GM23338 (cell line): Measurements from ENCODE around the gene UBAC2. TPM values are rescaled to one million over a fixed set of nuclear protein-coding genes. Genes with fewer than 3 reads are reported as not detected.

Source experiments
- ATAC-seq: fragments of 200-7000 bp; cut with Tn5 transposase; 3 replicates; pipeline ENCODE4 v1.9.1; 2020
- DNase-seq: peaks from one replicate; pipeline ENCODE4 v3.0.0-alpha.2; 2015; ENCODE audit warnings: low spot score
- H2AFZ ChIP-seq: fragments of 200-600 bp; sonication (generic); 2 replicates; pipeline ENCODE4 v1.8.0; 2016; ENCODE audit warnings: antibody characterized with exemption, mild to moderate bottlenecking, moderate library complexity
- H3F3A ChIP-seq: fragments of 200-600 bp; sonication (generic); replicated peaks from 2 replicates; pipeline ENCODE4 v1.8.0; 2017; ENCODE audit warnings: antibody characterized with exemption, mixed run types, low read depth
- H3K27ac ChIP-seq: fragments of 200-600 bp; sonication (generic); 2 replicates; pipeline ENCODE4 v1.6.1; 2016; ENCODE audit warnings: low read depth
- H3K27me3 ChIP-seq: fragments of 200-600 bp; sonication (generic); 2 replicates; pipeline ENCODE4 v1.8.0; 2016; ENCODE audit warnings: mild to moderate bottlenecking, mixed run types, moderate library complexity; ENCODE audit not compliant: insufficient read depth
- H3K36me3 ChIP-seq: fragments of 200-600 bp; sonication (generic); 2 replicates; pipeline ENCODE4 v1.8.0; 2016; ENCODE audit warnings: mild to moderate bottlenecking; ENCODE audit not compliant: insufficient read depth
- H3K4me1 ChIP-seq: fragments of 200-600 bp; sonication (generic); 2 replicates; pipeline ENCODE4 v1.8.0; 2016; ENCODE audit warnings: mild to moderate bottlenecking, moderate library complexity; ENCODE audit not compliant: insufficient read depth
- H3K4me2 ChIP-seq: fragments of 200-600 bp; sonication (generic); 2 replicates; pipeline ENCODE4 v1.7.1; 2017; ENCODE audit warnings: mixed run types
- H3K4me3 ChIP-seq: fragments of 200-600 bp; sonication (generic); 2 replicates; pipeline ENCODE4 v1.6.1; 2016; ENCODE audit warnings: mixed run types
- H3K79me2 ChIP-seq: fragments of 200-600 bp; sonication (generic); replicated peaks from 2 replicates; pipeline ENCODE4 v1.8.0; 2017; ENCODE audit warnings: mild to moderate bottlenecking; ENCODE audit not compliant: insufficient read depth
- H3K9me2 ChIP-seq: fragments of 200-600 bp; sonication (generic); 2 replicates; pipeline ENCODE4 v1.8.0; 2017; ENCODE audit not compliant: insufficient read depth
- H4K20me1 ChIP-seq: fragments of 200-600 bp; sonication (generic); replicated peaks from 2 replicates; pipeline ENCODE4 v1.8.0; 2017; ENCODE audit warnings: mild to moderate bottlenecking; ENCODE audit not compliant: insufficient read depth
- H3K27ac Mint-ChIP-seq: 2 replicates; pipeline ENCODE4 v1.8.0; 2020; ENCODE audit warnings: inconsistent platforms, mild to moderate bottlenecking, moderate library complexity, mixed read lengths
- H3K27me3 Mint-ChIP-seq: 3 replicates; pipeline ENCODE4 v1.8.0; 2022; ENCODE audit warnings: low read depth, mild to moderate bottlenecking, moderate library complexity, mixed read lengths, inconsistent platforms; ENCODE audit not compliant: insufficient read depth, poor library complexity
- H3K36me3 Mint-ChIP-seq: 3 replicates; pipeline ENCODE4 v1.8.0; 2021; ENCODE audit warnings: low read depth, mild to moderate bottlenecking, inconsistent platforms, moderate library complexity, mixed read lengths
- H3K4me1 Mint-ChIP-seq: 3 replicates; pipeline ENCODE4 v1.8.0; 2020; ENCODE audit warnings: mild to moderate bottlenecking, inconsistent platforms, mixed read lengths
- H3K4me3 Mint-ChIP-seq: 3 replicates; pipeline ENCODE4 v1.8.0; 2021; ENCODE audit warnings: moderate library complexity, mild to moderate bottlenecking, inconsistent platforms, mixed read lengths
- H3K9me3 Mint-ChIP-seq: 3 replicates; pipeline ENCODE4 v1.8.0; 2020; ENCODE audit warnings: moderate library complexity, mild to moderate bottlenecking, inconsistent platforms, mixed read lengths
- CREB1 ChIP-seq: fragments of 250-450 bp; sonication (Bioruptor Pico); IDR thresholded peaks from 2 replicates; pipeline ENCODE4 v1.5.0; 2020; ENCODE audit warnings: low read depth, mild to moderate bottlenecking, moderate library complexity
- EZH2 ChIP-seq: fragments of 200-600 bp; sonication (generic); IDR thresholded peaks from one replicate; pipeline ENCODE4 v1.8.0; 2017; ENCODE audit warnings: antibody characterized with exemption, mild to moderate bottlenecking, low read depth; ENCODE audit not compliant: unreplicated experiment
- EZH2phosphoT487 ChIP-seq: fragments of 200-600 bp; sonication (generic); IDR thresholded peaks from one replicate; pipeline ENCODE4 v1.8.1; 2018; ENCODE audit warnings: antibody characterized with exemption; ENCODE audit not compliant: unreplicated experiment
- JUNB ChIP-seq: IDR thresholded peaks from one replicate; pipeline ENCODE4 v1.6.1; 2016; ENCODE audit warnings: antibody characterized with exemption; ENCODE audit not compliant: unreplicated experiment
- NANOG ChIP-seq: IDR thresholded peaks from 2 replicates; pipeline ENCODE4 v1.6.1; 2016; ENCODE audit warnings: antibody characterized with exemption, borderline replicate concordance
- STAT1 ChIP-seq: IDR thresholded peaks from one replicate; pipeline ENCODE4 v1.6.1; 2016; ENCODE audit warnings: antibody characterized with exemption; ENCODE audit not compliant: unreplicated experiment
- ZNF114 ChIP-seq: fragments of 250-450 bp; sonication (Bioruptor Pico); IDR thresholded peaks from 2 replicates; pipeline ENCODE4 v1.5.0; 2020; ENCODE audit warnings: mild to moderate bottlenecking, moderate library complexity
- polyA plus RNA-seq: library from polyadenylated mRNA; unstranded; fragments of >200 nt; fragmentation: Nextera tagmentation; extraction: Ambion mirVana; gene quantifications from 2 replicates; pipeline ENCODE4 v1.2.1, GENCODE V29; 2016
- total RNA-seq: library from RNA; depleted of rRNA; stranded (reverse); fragments of >200 nt; shearing (Covaris generic); gene quantifications from 2 replicates; pipeline ENCODE4 v1.2.3, GENCODE V29; 2014
- TF ChIP-seq, protein P1 (sequence below), 2 experiments: fragments of 200-600 bp in 1 of 2; sonication (generic) in 1 of 2; conservative IDR thresholded peaks; 2 replicates each; pipeline versions ENCODE4 v1.5.1 to v1.6.1; 2016 to 2017; ENCODE audit warnings: antibody characterized with exemption in 2 of 2, low read depth in 2 of 2, mild to moderate bottlenecking in 2 of 2, moderate library complexity in 1 of 2
- TF ChIP-seq, protein P2 (sequence below): IDR thresholded peaks from one replicate; pipeline ENCODE4 v1.6.1; 2018; ENCODE audit warnings: antibody characterized with exemption; ENCODE audit not compliant: unreplicated experiment
- TF ChIP-seq, protein P3 (sequence below): IDR thresholded peaks from 2 replicates; pipeline ENCODE4 v1.6.1; 2016; ENCODE audit warnings: antibody characterized with exemption

The UBAC2 gene
- total and polyA plus RNA-seq, 2 experiments from 2014 or later = 37.9 to 76.9 TPM

DNA sequence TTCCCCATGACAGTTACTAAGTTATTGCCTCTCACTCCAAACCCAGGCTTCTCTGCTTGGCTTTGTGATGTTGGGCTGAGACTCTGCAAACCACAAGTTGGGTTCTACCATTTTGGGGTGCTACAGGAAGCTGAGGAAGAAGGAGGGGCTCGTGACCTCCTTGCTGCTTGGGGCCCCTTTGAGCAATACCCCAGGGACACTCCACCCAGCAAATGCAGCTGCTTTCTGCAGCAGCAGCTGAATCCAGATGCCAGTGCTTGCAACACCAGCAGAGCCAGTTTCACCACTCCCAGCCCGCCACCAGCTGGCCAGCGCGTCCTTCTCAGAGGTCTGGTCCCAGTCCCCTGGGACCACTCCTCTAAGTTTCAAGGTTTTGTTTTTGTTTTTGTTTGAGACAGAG lies 22.0 kb upstream of the UBAC2 start:
- Mint-ChIP-seq H3K4me1 (no peaks in the 10 kb centered on the region), H3K27me3 (peaks cover 4% of the 10 kb centered on the region), H3K27ac (no peak overlapping the region), H3K36me3 (peaks cover 8% of the 10 kb centered on the region; the same call in 1 of the 3 replicates), H3K9me3 (peaks cover 24% of the 10 kb centered on the region; the same call in 2 of the 3 replicates), H3K4me3 (no peak overlapping the region)
- Histone ChIP-seq H3K79me2 (no peaks in the 10 kb centered on the region), H3K9me2 (no peaks in the 10 kb centered on the region; the same call in 1 of the 2 replicates), H2AFZ (no peak overlapping the region), H3K27me3 (no peaks in the 10 kb centered on the region), H3K4me2 (no peak overlapping the region), H3K27ac (no peak overlapping the region), H3F3A (no peaks in the 10 kb centered on the region), H3K4me1 (no peaks in the 10 kb centered on the region), H3K4me3 (no peak overlapping the region), H3K36me3 (no peaks in the 10 kb centered on the region), H4K20me1 (no peaks in the 10 kb centered on the region)
- no peak for DNase-seq
- no peak for ATAC-seq
- TF ChIP-seq JUNB = no peak
- TF ChIP-seq, protein P1, sequence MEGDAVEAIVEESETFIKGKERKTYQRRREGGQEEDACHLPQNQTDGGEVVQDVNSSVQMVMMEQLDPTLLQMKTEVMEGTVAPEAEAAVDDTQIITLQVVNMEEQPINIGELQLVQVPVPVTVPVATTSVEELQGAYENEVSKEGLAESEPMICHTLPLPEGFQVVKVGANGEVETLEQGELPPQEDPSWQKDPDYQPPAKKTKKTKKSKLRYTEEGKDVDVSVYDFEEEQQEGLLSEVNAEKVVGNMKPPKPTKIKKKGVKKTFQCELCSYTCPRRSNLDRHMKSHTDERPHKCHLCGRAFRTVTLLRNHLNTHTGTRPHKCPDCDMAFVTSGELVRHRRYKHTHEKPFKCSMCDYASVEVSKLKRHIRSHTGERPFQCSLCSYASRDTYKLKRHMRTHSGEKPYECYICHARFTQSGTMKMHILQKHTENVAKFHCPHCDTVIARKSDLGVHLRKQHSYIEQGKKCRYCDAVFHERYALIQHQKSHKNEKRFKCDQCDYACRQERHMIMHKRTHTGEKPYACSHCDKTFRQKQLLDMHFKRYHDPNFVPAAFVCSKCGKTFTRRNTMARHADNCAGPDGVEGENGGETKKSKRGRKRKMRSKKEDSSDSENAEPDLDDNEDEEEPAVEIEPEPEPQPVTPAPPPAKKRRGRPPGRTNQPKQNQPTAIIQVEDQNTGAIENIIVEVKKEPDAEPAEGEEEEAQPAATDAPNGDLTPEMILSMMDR (conservative IDR thresholded peaks at IDR 0.05; ENCODE audit: low read depth in 2 of 2) = 0 out of 4 replicates have a peak, but pooled peaks of 1 of the 2 experiments have one; percentile 7

DNA sequence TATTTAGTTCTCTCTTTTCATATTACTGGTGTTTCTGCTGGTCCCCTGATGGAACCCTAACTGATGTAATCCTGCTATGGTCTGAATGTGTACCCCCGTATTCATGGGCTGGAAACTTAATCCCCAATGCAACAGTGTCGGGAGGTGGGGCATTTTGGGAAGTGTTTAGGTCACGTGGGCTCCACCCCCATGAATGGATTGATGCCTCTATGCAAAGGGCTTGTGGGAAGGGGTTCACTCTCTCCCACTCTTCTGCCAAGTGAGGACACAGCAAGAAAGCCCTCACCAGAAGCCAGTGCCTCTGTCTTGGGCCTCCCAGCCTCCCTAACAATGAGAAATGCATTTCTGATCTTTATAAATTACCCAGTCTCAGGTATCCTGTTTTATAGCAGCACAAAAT lies 21.2 kb upstream of the UBAC2 start:
- H2AFZ ChIP-seq = no peak overlapping the region
- H3K4me1 Mint-ChIP-seq = no peaks in the 10 kb centered on the region
- no peak overlapping the region for H3K27ac Mint-ChIP-seq
- H3K36me3 Mint-ChIP-seq = peaks cover 10% of the 10 kb centered on the region; the same call in 2 of the 3 replicates
- no peak for ATAC-seq
- no peaks in the 10 kb centered on the region for H3K79me2 ChIP-seq
- H3K36me3 ChIP-seq = no peaks in the 10 kb centered on the region
- no peaks in the 10 kb centered on the region for H4K20me1 ChIP-seq
- no peak for DNase-seq
- H3K27ac ChIP-seq = no peak overlapping the region
- no peak overlapping the region for H3K4me2 ChIP-seq
- H3K4me3 Mint-ChIP-seq = no peak overlapping the region
- peaks cover 26% of the 10 kb centered on the region; the same call in 2 of the 3 replicates for H3K9me3 Mint-ChIP-seq
- H3K4me1 ChIP-seq = no peaks in the 10 kb centered on the region
- no peaks in the 10 kb centered on the region for H3F3A ChIP-seq
- peaks cover 5% of the 10 kb centered on the region; the same call in 1 of the 2 replicates for H3K27me3 ChIP-seq
- H3K4me3 ChIP-seq = no peak overlapping the region
- H3K9me2 ChIP-seq = no peaks in the 10 kb centered on the region
- H3K27me3 Mint-ChIP-seq = peaks cover 4% of the 10 kb centered on the region
- TF ChIP-seq ZNF114 (CRISPR knock-in tag) = no peak
- TF ChIP-seq, protein P1 (conservative IDR thresholded peaks at IDR 0.05; ENCODE audit: low read depth in 2 of 2) = no peak
- TF ChIP-seq, protein P2, sequence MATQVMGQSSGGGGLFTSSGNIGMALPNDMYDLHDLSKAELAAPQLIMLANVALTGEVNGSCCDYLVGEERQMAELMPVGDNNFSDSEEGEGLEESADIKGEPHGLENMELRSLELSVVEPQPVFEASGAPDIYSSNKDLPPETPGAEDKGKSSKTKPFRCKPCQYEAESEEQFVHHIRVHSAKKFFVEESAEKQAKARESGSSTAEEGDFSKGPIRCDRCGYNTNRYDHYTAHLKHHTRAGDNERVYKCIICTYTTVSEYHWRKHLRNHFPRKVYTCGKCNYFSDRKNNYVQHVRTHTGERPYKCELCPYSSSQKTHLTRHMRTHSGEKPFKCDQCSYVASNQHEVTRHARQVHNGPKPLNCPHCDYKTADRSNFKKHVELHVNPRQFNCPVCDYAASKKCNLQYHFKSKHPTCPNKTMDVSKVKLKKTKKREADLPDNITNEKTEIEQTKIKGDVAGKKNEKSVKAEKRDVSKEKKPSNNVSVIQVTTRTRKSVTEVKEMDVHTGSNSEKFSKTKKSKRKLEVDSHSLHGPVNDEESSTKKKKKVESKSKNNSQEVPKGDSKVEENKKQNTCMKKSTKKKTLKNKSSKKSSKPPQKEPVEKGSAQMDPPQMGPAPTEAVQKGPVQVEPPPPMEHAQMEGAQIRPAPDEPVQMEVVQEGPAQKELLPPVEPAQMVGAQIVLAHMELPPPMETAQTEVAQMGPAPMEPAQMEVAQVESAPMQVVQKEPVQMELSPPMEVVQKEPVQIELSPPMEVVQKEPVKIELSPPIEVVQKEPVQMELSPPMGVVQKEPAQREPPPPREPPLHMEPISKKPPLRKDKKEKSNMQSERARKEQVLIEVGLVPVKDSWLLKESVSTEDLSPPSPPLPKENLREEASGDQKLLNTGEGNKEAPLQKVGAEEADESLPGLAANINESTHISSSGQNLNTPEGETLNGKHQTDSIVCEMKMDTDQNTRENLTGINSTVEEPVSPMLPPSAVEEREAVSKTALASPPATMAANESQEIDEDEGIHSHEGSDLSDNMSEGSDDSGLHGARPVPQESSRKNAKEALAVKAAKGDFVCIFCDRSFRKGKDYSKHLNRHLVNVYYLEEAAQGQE = no peak
- TF ChIP-seq, protein P3, sequence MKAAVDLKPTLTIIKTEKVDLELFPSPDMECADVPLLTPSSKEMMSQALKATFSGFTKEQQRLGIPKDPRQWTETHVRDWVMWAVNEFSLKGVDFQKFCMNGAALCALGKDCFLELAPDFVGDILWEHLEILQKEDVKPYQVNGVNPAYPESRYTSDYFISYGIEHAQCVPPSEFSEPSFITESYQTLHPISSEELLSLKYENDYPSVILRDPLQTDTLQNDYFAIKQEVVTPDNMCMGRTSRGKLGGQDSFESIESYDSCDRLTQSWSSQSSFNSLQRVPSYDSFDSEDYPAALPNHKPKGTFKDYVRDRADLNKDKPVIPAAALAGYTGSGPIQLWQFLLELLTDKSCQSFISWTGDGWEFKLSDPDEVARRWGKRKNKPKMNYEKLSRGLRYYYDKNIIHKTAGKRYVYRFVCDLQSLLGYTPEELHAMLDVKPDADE = no peak
- TF ChIP-seq NANOG = no peak
- TF ChIP-seq EZH2 = no peak
- TF ChIP-seq STAT1 = no peak
- no peak for TF ChIP-seq EZH2phosphoT487
- TF ChIP-seq CREB1 (CRISPR knock-in tag) = no peak
